H1 (cell line): ENCODE measurements around the gene SNX19. TPM values are rescaled to one million over a fixed set of nuclear protein-coding genes. Genes with fewer than 3 reads are reported as not detected.

Experiments
- CTCF ChIA-PET: fragments of 300-600 bp; sonication (Branson Sonifier 250); formaldehyde crosslinking; loops from one replicate; lab custom pipeline; 2021; ENCODE audit not compliant: partially characterized antibody; lab: Charles Lee
- POLR2A ChIA-PET: fragments of 300-600 bp; sonication (Branson Sonifier 250); formaldehyde crosslinking; loops from one replicate; lab custom pipeline; 2021; ENCODE audit warnings: inconsistent platforms; ENCODE audit not compliant: partially characterized antibody; lab: Charles Lee
- DNase-seq, 2 experiments: peaks; one replicate each; pipeline versions ENCODE4 v3.0.0 to v3.0.0-alpha.2; 2010 to 2022; ENCODE audit warnings: low spot score in 2 of 2, low read depth in 1 of 2, mixed read lengths in 1 of 2
- FAIRE-seq: peaks from 2 replicates; lab custom pipeline; 2011; peaks lifted over from hg19 to GRCh38; lab: Jason Lieb, UNC
- H2AFZ ChIP-seq: 2 replicates; pipeline ENCODE4 v1.8.1; 2012; ENCODE audit warnings: low read length, inconsistent platforms
- H2AK5ac ChIP-seq: 2 replicates; pipeline ENCODE4 v1.6.1; 2013; ENCODE audit warnings: low read depth, low read length
- H2BK120ac ChIP-seq: replicated peaks from 2 replicates; pipeline ENCODE3; 2013; ENCODE audit warnings: low read depth, low read length, inconsistent platforms
- H2BK12ac ChIP-seq: 2 replicates; pipeline ENCODE4 v1.6.1; 2013; ENCODE audit warnings: low read depth, low read length
- H2BK15ac ChIP-seq: 2 replicates; pipeline ENCODE4 v1.6.1; 2013; ENCODE audit warnings: low read length
- H2BK20ac ChIP-seq: 2 replicates; pipeline ENCODE4 v1.6.1; 2013; ENCODE audit warnings: low read length
- H2BK5ac ChIP-seq: 2 replicates; pipeline ENCODE4 v1.6.1; 2013; ENCODE audit warnings: low read depth, low read length
- H3K14ac ChIP-seq: 2 replicates; pipeline ENCODE4 v1.6.1; 2013; ENCODE audit warnings: inconsistent platforms; ENCODE audit not compliant: insufficient read length
- H3K18ac ChIP-seq: 2 replicates; pipeline ENCODE4 v1.6.1; 2013; ENCODE audit warnings: low read length; ENCODE audit errors: extremely low read depth
- H3K23ac ChIP-seq: 2 replicates; pipeline ENCODE4 v1.6.1; 2013; ENCODE audit warnings: inconsistent platforms; ENCODE audit not compliant: insufficient read length
- H3K23me2 ChIP-seq: 2 replicates; pipeline ENCODE4 v1.6.1; 2013; ENCODE audit warnings: low read depth, low read length
- H3K27ac ChIP-seq: 2 replicates; pipeline ENCODE4 v1.6.1; 2011; ENCODE audit warnings: low read depth, low read length, inconsistent platforms
- H3K27me3 ChIP-seq, 4 experiments: replicated peaks in 1 of 4; 1 replicate in 1 of 4; 2 replicates in 3 of 4; pipeline versions ENCODE4 v1.6.1 to v1.8.1; 2011 to 2013; ENCODE audit warnings: low read length in 3 of 4, mild to moderate bottlenecking in 3 of 4, inconsistent platforms in 2 of 4, mixed read lengths in 2 of 4, moderate library complexity in 1 of 4; ENCODE audit not compliant: control insufficient read depth in 3 of 4, insufficient read depth in 3 of 4; ENCODE audit errors: extremely low read depth in 1 of 4
- H3K36me3 ChIP-seq, 4 experiments: 2 replicates each; pipeline versions ENCODE4 v1.6.1 to v1.8.1; 2011 to 2013; ENCODE audit warnings: mild to moderate bottlenecking in 4 of 4, low read length in 3 of 4, moderate library complexity in 2 of 4, control low read depth in 1 of 4, inconsistent platforms in 1 of 4; ENCODE audit not compliant: insufficient read depth in 4 of 4, control insufficient read depth in 2 of 4
- H3K4ac ChIP-seq: replicated peaks from 2 replicates; pipeline ENCODE3; 2013; ENCODE audit warnings: low read length, low read depth, mixed read lengths, inconsistent platforms; ENCODE audit not compliant: insufficient read length
- H3K4me1 ChIP-seq, 4 experiments: replicated peaks in 1 of 4; 1 replicate in 1 of 4; 2 replicates in 3 of 4; pipeline versions ENCODE4 v1.6.1 to v1.8.1; 2011 to 2013; ENCODE audit warnings: low read length in 3 of 4, inconsistent platforms in 2 of 4, mixed read lengths in 1 of 4; ENCODE audit not compliant: insufficient read depth in 4 of 4, control insufficient read depth in 3 of 4
- H3K4me2 ChIP-seq, 2 experiments: 2 replicates each; pipeline versions ENCODE4 v1.6.1 to v1.8.1; 2011 to 2013; ENCODE audit warnings: low read depth in 2 of 2, low read length in 2 of 2, control low read depth in 1 of 2, inconsistent platforms in 1 of 2, mild to moderate bottlenecking in 1 of 2; ENCODE audit not compliant: insufficient read depth in 1 of 2
- H3K4me3 ChIP-seq, 4 experiments: fragments of 200-600, 300-600 bp in 1 of 4; sonication (generic), shearing (Covaris generic), sonication (Bioruptor Twin) in 1 of 4; 2 replicates each; pipeline versions ENCODE4 v1.5.1 to v1.8.1; 2011 to 2016; ENCODE audit warnings: low read length in 4 of 4, low read depth in 3 of 4, control low read depth in 2 of 4, inconsistent platforms in 2 of 4, mild to moderate bottlenecking in 2 of 4, mixed read lengths in 1 of 4, moderate library complexity in 1 of 4; ENCODE audit not compliant: insufficient read depth in 2 of 4; ENCODE audit errors: extremely low read depth in 1 of 4
- H3K56ac ChIP-seq: replicated peaks from 2 replicates; pipeline ENCODE3; 2013; ENCODE audit warnings: low read depth, mild to moderate bottlenecking, mixed read lengths, low read length, inconsistent platforms; ENCODE audit not compliant: insufficient read length
- H3K79me1 ChIP-seq: 2 replicates; pipeline ENCODE4 v1.6.1; 2013; ENCODE audit warnings: low read depth, low read length, control low read depth
- H3K79me2 ChIP-seq, 2 experiments: 2 replicates each; pipeline versions ENCODE4 v1.6.1 to v1.8.1; 2012 to 2013; ENCODE audit warnings: low read length in 2 of 2, mild to moderate bottlenecking in 2 of 2, inconsistent platforms in 1 of 2; ENCODE audit not compliant: insufficient read depth in 2 of 2, control insufficient read depth in 1 of 2
- H3K9ac ChIP-seq, 4 experiments: replicated peaks in 1 of 4; 1 replicate in 1 of 4; 2 replicates in 3 of 4; pipeline versions ENCODE4 v1.6.1 to v1.8.1; 2011 to 2013; ENCODE audit warnings: low read depth in 3 of 4, low read length in 3 of 4, control low read depth in 2 of 4, mild to moderate bottlenecking in 2 of 4, moderate library complexity in 2 of 4, inconsistent platforms in 1 of 4; ENCODE audit errors: extremely low read depth in 1 of 4
- H3K9me3 ChIP-seq, 2 experiments: 2 replicates each; pipeline versions ENCODE4 v1.6.1 to v1.8.1; 2012 to 2013; ENCODE audit warnings: mild to moderate bottlenecking in 2 of 2, moderate library complexity in 2 of 2, control low read depth in 1 of 2, inconsistent platforms in 1 of 2, low read depth in 1 of 2, low read length in 1 of 2, mixed read lengths in 1 of 2; ENCODE audit not compliant: insufficient read depth in 2 of 2
- H4K20me1 ChIP-seq, 2 experiments: replicated peaks in 1 of 2; 2 replicates each; pipeline versions ENCODE3 to v1.8.1; 2011 to 2013; ENCODE audit warnings: inconsistent platforms in 2 of 2, low read length in 2 of 2, mild to moderate bottlenecking in 1 of 2; ENCODE audit not compliant: insufficient read depth in 2 of 2, control insufficient read depth in 1 of 2
- H4K5ac ChIP-seq: 2 replicates; pipeline ENCODE4 v1.6.1; 2013; ENCODE audit warnings: low read length, low read depth, mixed read lengths, inconsistent platforms; ENCODE audit not compliant: insufficient read length
- H4K8ac ChIP-seq: 2 replicates; pipeline ENCODE4 v1.8.0; 2013; ENCODE audit warnings: mild to moderate bottlenecking, moderate library complexity, low read length, inconsistent platforms; ENCODE audit not compliant: insufficient read depth; ENCODE audit errors: extremely low read depth
- H4K91ac ChIP-seq: replicated peaks from 2 replicates; pipeline ENCODE3; 2013; ENCODE audit warnings: low read length, mixed read lengths, inconsistent platforms; ENCODE audit not compliant: insufficient read length
- CREB1 ChIP-seq: IDR thresholded peaks from 2 replicates; pipeline ENCODE4 v1.6.1; 2012; ENCODE audit warnings: inconsistent platforms
- CTBP2 ChIP-seq: IDR thresholded peaks from 2 replicates; pipeline ENCODE4 v1.7.0; 2011; ENCODE audit warnings: borderline replicate concordance, mild to moderate bottlenecking, moderate library complexity, mixed read lengths, low read length; ENCODE audit not compliant: insufficient read depth, insufficient read length
- MAFK ChIP-seq: IDR thresholded peaks from 2 replicates; pipeline ENCODE4 v1.6.1; 2012; ENCODE audit warnings: low read depth, mild to moderate bottlenecking, improper control_type of control experiment, low read length
- SIN3A ChIP-seq, 2 experiments: IDR thresholded peaks in 1 of 2; conservative IDR thresholded peaks in 1 of 2; 2 replicates each; pipeline ENCODE4 v1.6.1; 2011 to 2012; ENCODE audit warnings: low read length in 2 of 2, improper control_type of control experiment in 1 of 2, low read depth in 1 of 2, mild to moderate bottlenecking in 1 of 2
- SP1 ChIP-seq: IDR thresholded peaks from 2 replicates; pipeline ENCODE4 v1.6.1; 2011; ENCODE audit warnings: low read depth, low read length
- SRF ChIP-seq: IDR thresholded peaks from 2 replicates; pipeline ENCODE4 v1.6.1; 2011; ENCODE audit warnings: mild to moderate bottlenecking, low read depth, low read length, moderate library complexity
- TCF12 ChIP-seq: IDR thresholded peaks from 2 replicates; pipeline ENCODE4 v1.6.1; 2011; ENCODE audit warnings: low read depth, mild to moderate bottlenecking, low read length
- YY1 ChIP-seq: IDR thresholded peaks from 2 replicates; pipeline ENCODE4 v1.6.1; 2011; ENCODE audit warnings: low read depth, mild to moderate bottlenecking, low read length
- WGBS, 2 experiments: shearing (Covaris generic) in 1 of 2; methylation state at CpG; one replicate each; pipeline versions ENCODE4 v1.1.6 to v1.1.7; 2013 to 2015; ENCODE audit warnings: low lambda C conversion rate in 2 of 2, mixed read lengths in 2 of 2, inconsistent platforms in 1 of 2, low coverage in 1 of 2, missing lambda C conversion rate in 1 of 2; ENCODE audit not compliant: insufficient replicate concordance in 2 of 2, insufficient coverage in 1 of 2, insufficient read length in 1 of 2; ENCODE audit errors: extremely low coverage in 1 of 2, missing lambda C conversion rate in 1 of 2; 5-methylcytosine and 5-hydroxymethylcytosine counted together
- polyA plus RNA-seq, 7 experiments: library from polyadenylated mRNA; depleted of rRNA in 3 of 7; stranded (reverse) in 5 of 7; unstranded in 2 of 7; fragments of >200 nt in 5 of 7; fragments of 200-250 nt in 2 of 7; gene quantifications; 1 replicate in 5 of 7; 2 replicates in 1 of 7; 4 replicates in 1 of 7; pipeline versions ENCODE4 v1.2.1 to v1.2.3, GENCODE V29; 2011 to 2013; ENCODE audit warnings: missing spikeins in 2 of 7, mixed read lengths in 2 of 7
- total RNA-seq: library from RNA; stranded (reverse); fragmentation: NEBNext Ultra II Directional; extraction: Animal tissue kit (Norgen Biotek cat#: 25700); gene quantifications from 2 replicates; pipeline ENCODE4 v1.2.1, GENCODE V29; 2021
- TF ChIP-seq, protein P1 (sequence below): IDR thresholded peaks from 2 replicates; pipeline ENCODE4 v1.6.1; 2011; ENCODE audit warnings: low read depth, mild to moderate bottlenecking, low read length; ENCODE audit not compliant: insufficient read depth
- TF ChIP-seq, protein P2 (sequence below): IDR thresholded peaks from 2 replicates; pipeline ENCODE4 v1.6.1; 2012; ENCODE audit warnings: inconsistent platforms
- TF ChIP-seq, protein P3 (sequence below): IDR thresholded peaks from 2 replicates; pipeline ENCODE4 v1.6.1; 2012; ENCODE audit warnings: low read length, inconsistent platforms

Gene SNX19
- total and polyA plus RNA-seq, 2 of the 8 experiments (the other 6 are each of a cell fraction or from before 2014, with no cell fraction given), result 15.0 to 25.2 TPM

GRCh38 chr11:130874955-130875531 is 41.2 kb downstream of the SNX19 start:
- Histone ChIP-seq H3K23ac (no peak overlapping the region), H3K14ac (no peak overlapping the region), H3K36me3 (peaks cover 13 to 42% (median 24%) of the 10 kb centered on the region in 4 experiments), H2AK5ac (no peak overlapping the region), H3K9me3 (no peaks in the 10 kb centered on the region), H4K5ac (no peak overlapping the region), H3K27ac (no peak overlapping the region), H4K8ac (no peak overlapping the region), H3K27me3 (no peaks in the 10 kb centered on the region), H3K79me1 (no peaks in the 10 kb centered on the region), H3K4me3 (no peak overlapping the region), H4K91ac (no peak overlapping the region), H4K20me1 (no peaks in the 10 kb centered on the region), H3K56ac (no peak overlapping the region), H2BK15ac (no peak overlapping the region), H2AFZ (no peak overlapping the region), H3K4me2 (no peak overlapping the region), H3K18ac (no peak overlapping the region), H3K9ac (no peak overlapping the region), H2BK5ac (no peak overlapping the region), H2BK20ac (no peak overlapping the region), H3K4ac (no peak overlapping the region), H3K23me2 (no peaks in the 10 kb centered on the region), H3K4me1 (no peaks in the 10 kb centered on the region), H3K79me2 (no peaks in the 10 kb centered on the region), H2BK12ac (no peak overlapping the region), H2BK120ac (no peak overlapping the region)
- ChIA-PET POLR2A (no interaction called here), CTCF (interaction anchor here (2.0 to 4.8 kb wide), 2 partner anchors 16 to 19 kb away, joined by 6 to 21 read pairs; no protein-coding TSS in a partner anchor)
- no peak for FAIRE-seq
- no peak for DNase-seq
- 88% methylated on average over 7 of the region's 7 CpGs; no CpG with 5 or more reads in 1 of the 2 experiments for WGBS, 2 experiments
- TF ChIP-seq MAFK (no peak), CREB1 (no peak), TCF12 (no peak), CTBP2 (no peak), SIN3A (conservative IDR thresholded peaks at IDR 0.05 in 1 of 2, IDR thresholded peaks at IDR 0.05 in 1 of 2; ENCODE audit: low read depth in 1 of 2, low read length in 2 of 2) (no peak), YY1 (no peak), SRF (no peak), SP1 (no peak)
- TF ChIP-seq, protein P1, sequence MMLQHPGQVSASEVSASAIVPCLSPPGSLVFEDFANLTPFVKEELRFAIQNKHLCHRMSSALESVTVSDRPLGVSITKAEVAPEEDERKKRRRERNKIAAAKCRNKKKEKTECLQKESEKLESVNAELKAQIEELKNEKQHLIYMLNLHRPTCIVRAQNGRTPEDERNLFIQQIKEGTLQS, result no peak
- TF ChIP-seq, protein P2, sequence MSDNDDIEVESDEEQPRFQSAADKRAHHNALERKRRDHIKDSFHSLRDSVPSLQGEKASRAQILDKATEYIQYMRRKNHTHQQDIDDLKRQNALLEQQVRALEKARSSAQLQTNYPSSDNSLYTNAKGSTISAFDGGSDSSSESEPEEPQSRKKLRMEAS, result no peak
- TF ChIP-seq, protein P3, sequence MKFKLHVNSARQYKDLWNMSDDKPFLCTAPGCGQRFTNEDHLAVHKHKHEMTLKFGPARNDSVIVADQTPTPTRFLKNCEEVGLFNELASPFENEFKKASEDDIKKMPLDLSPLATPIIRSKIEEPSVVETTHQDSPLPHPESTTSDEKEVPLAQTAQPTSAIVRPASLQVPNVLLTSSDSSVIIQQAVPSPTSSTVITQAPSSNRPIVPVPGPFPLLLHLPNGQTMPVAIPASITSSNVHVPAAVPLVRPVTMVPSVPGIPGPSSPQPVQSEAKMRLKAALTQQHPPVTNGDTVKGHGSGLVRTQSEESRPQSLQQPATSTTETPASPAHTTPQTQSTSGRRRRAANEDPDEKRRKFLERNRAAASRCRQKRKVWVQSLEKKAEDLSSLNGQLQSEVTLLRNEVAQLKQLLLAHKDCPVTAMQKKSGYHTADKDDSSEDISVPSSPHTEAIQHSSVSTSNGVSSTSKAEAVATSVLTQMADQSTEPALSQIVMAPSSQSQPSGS, result no peak
